GM19099 (cell line): ENCODE results near the gene OR5B12.

ENCODE experiments used
- POLR2A ChIP-seq: IDR thresholded peaks from 3 replicates; pipeline ENCODE4 v1.6.1; 2011; ENCODE audit warnings: low read depth; ENCODE audit not compliant: insufficient read length; ENCODE audit errors: extremely low read depth

The OR5B12 gene

DNA sequence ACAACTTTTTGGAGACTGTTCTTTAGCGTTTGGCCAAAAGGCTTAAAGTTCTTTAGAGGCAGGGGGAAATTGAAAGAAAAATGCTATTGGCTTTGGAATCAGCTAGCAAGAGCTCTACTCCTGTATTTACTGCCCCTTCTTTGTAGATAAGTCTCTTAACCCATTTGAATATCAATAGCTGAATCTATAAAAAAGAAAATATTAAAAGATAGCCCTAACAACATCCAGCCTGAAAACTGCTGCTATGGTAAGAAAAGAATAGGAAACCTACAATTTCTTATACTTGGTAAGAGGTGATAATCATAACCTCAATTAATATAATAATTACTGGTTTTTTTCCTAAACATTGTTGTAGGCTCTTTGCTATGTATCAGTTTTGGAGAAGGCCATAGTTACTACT lies at the start of gene OR5B12:
Gene OR5B12 (minus strand): TSS at position 101 of the 400 bp plus-strand sequence. CDS start 2,085 bp downstream, outside the sequence.
- TF ChIP-seq POLR2A, result no peak

- TF ChIP-seq POLR2A, result no peak
Observed at GRCh38 chr11:58490827-58491226, 48.8 kb upstream of the OR5B12 start.

DNA sequence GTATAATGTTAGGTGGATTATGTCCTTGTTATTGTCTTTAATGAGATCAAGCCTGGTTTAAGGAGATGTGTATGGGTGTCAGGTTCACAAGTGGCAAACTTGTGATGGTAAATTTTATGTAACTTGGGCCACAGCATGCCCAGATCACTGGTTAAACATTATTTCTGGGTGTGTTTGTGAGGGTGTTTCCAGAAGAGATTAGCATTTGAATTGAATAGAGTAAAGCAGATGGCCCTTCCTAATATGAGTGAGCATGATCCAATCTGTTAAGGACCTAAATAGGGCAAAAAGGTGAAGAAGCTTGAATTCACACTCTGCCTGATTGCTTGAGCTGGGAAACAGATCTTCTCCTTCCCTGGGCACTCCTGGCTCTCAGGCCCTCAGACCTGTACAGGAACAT lies 45.1 kb upstream of the OR5B12 start:
- no peak for TF ChIP-seq POLR2A

DNA sequence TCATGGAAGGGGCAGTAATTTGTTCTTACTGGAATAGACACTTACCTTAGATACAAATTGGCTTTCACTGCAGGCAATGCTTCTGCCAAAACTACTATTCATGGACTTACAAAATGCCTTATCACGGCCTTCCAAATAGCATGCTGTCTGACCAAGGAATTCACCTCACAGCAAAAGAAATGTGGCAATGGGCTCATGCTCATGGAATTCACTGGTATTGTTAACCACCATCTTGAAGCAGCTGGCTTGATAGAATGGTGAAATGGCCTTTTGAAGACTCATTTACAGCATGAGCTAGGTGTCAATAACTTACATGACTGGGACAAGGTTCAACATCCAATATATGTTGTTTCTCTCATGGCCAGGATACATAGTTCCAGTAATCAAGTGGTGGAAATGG lies 43.9 kb upstream of the OR5B12 start:
- no peak for TF ChIP-seq POLR2A

GRCh38 chr11:58471892-58472291 lies 29.9 kb upstream of the OR5B12 start:
- no peak for TF ChIP-seq POLR2A

DNA sequence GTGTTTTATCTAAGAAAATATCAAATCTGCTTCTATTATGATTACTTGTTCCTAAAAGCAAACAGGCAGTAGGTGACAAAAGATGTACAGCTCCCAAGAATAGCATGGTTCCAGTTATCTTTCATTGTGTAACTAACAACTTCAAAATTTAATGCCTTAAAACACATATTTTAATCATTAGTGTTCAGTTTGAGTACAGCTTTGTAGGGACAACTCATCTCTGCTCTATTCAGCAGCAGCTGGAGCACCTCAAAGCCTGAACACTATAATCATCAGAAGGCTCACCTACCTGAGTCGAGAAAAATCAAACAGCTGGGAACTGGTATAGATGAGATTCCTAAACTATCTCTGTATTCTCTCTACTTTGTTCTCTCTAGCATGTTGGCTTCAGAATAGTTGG lies 24.3 kb upstream of the OR5B12 start:
- TF ChIP-seq POLR2A, result no peak

DNA sequence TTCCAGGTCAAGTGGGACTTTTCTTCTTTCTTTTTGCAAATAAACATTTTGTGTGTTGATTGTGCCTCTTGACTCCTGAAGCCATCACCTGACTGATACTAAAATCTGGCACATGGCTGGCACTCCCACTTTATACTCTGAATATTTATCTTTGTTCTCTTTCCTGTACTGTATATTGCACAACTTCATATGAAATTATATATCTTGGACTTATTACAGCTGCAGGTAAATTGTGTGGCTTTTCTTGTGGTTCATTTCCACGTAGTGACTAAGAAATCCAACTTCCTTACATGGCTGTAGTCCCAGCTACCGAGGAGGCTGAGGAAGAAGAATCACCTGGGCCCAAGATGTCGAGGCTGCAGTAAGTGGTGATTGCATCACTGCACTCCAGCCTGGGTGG lies 23.7 kb upstream of the OR5B12 start:
- no peak for TF ChIP-seq POLR2A

DNA sequence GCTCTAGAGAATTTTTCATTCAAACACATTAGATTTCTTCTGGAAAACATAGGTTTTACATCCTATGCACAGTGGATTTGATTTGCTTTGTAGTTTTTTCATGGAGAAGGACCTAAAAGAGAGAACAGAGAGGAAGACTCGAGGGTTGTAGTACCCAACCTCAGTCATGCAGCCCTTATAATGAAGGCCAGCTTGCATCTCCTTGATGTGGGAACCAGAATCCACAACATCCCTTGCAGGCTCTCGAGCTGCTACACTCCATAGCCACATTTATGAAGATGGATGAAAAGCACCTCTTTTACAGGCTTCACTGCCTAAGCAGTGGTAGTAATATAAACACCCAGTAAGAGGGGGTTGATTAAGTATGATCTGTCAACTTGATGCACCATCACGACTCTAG lies 9.5 kb upstream of the OR5B12 start:
- TF ChIP-seq POLR2A, result no peak

DNA sequence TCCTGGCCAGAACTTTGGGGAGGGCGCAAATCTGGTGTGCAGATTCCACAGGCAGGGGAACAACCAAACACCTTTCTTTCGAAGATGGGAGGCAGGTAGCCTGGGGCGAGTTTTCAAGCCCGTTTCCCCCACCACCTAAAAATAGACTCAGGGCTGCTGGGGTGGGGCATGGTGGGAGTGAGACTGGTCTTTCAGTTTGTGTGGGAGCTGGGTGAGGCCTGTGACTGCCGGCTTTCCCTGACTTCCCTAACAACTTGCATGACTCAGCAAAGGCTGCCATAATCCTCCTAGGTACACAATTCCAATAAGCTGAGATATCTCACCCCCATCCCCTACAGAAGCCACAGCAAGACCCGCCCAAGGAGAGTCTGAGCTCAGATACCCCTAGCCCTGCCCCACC lies 4.3 kb upstream of the OR5B12 start:
- TF ChIP-seq POLR2A, result no peak

DNA sequence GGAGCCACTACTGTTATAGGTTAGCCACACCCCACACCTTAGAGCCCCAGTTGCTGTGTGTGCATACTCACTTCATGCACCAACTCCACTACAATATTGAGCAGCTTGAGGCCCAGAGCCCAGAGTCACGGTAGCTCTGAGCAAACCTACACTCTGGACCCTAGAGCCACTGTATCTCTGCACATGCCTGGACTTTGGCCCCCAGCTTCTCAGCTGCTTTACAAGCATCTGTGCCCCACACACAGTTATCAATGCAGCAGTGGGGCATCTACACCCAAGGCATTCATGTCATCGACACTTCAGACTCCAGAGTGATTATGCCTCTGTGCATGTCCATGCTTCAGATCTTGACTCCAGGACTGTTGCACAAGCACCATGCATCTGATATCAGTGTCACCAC lies 2.3 kb upstream of the OR5B12 start:
- TF ChIP-seq POLR2A, result no peak

GRCh38 chr11:58438486-58438885 lies 3.5 kb downstream of the OR5B12 start:
- TF ChIP-seq POLR2A, result no peak

GRCh38 chr11:58434217-58434616 lies 7.8 kb downstream of the OR5B12 start:
- TF ChIP-seq POLR2A, result no peak

DNA sequence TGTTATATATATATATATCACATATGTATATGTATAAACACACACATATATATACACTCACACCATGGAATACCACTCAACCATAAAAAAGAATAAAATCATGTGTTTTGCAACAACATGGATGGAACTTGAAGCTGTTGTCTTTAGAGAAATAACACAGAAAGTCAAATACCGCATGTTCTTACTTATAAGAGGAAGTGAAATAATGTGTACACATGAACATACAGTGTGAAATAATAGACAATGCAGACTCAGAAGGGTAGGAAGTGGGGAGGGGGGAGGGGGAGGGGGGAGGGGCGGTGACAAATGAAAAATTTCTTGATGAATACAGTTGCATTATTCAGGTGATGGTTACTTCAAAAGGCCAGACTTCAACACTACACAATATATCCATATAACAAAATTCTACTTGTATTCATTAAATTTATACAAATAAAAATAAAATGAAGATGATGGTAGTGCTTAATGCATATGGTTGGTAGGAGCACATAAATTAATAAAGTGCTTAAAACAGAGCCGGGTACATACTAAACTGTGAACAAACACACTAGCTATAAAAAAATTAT lies 8.3 kb downstream of the OR5B12 start:
- no peak for TF ChIP-seq POLR2A

- TF ChIP-seq POLR2A, result no peak
Observed at GRCh38 chr11:58429273-58429672, 12.8 kb downstream of the OR5B12 start.

GRCh38 chr11:58428021-58428420 lies 14.0 kb downstream of the OR5B12 start, which contains the start of gene OR5B2:
Gene OR5B2 (minus strand): TSS chr11:58428121. CDS start chr11:58423261, 4,860 bp downstream.
- TF ChIP-seq POLR2A, result no peak

GRCh38 chr11:58406774-58407173 lies 35.3 kb downstream of the OR5B12 start, which contains the start of gene OR5B3:
Gene OR5B3 (minus strand): TSS chr11:58406874. CDS start chr11:58403409, 3,465 bp downstream.
- no peak for TF ChIP-seq POLR2A

- no peak for TF ChIP-seq POLR2A
Observed at GRCh38 chr11:58395581-58395980, 46.5 kb downstream of the OR5B12 start.
